GM12878 (cell line): ENCODE measurements around the gene FNDC3B. TPM values are rescaled to one million over a fixed set of nuclear protein-coding genes. Genes with fewer than 3 reads are reported as not detected.

Source experiments
- ATAC-seq: fragments of 200-7000 bp; cut with Tn5 transposase; 3 replicates; pipeline ENCODE4 v1.9.1; 2020; ENCODE audit warnings: mild to moderate bottlenecking, moderate library complexity
- BruUV-seq: library from RNA; stranded (reverse); fragments of 400-500 nt; replicated peaks from 2 replicates; lab custom pipeline; 2021; lab: Mats Ljungman, UMichigan
- CTCF ChIA-PET: fragments of 300-600 bp; sonication (Branson Sonifier 250); formaldehyde crosslinking; extraction: SDS; loops from one replicate; lab custom pipeline; 2021; ENCODE audit warnings: inconsistent platforms; lab: Yijun Ruan, JAX
- POLR2A ChIA-PET: fragments of 350-600 bp; formaldehyde crosslinking; extraction: SDS; loops from one replicate; lab custom pipeline; 2021; ENCODE audit warnings: inconsistent platforms; lab: Charles Lee
- RAD21 ChIA-PET: fragments of 300-600 bp; sonication (Branson Sonifier 250); formaldehyde crosslinking; loops from one replicate; lab custom pipeline; 2023; ENCODE audit warnings: antibody characterized with exemption; ENCODE audit not compliant: unreplicated experiment; lab: Charles Lee
- SMC1A ChIA-PET: fragments of 300-600 bp; sonication (Branson Sonifier 250); formaldehyde crosslinking; loops from one replicate; lab custom pipeline; 2023; ENCODE audit not compliant: unreplicated experiment, uncharacterized antibody; lab: Charles Lee
- DNase-seq: peaks from one replicate; pipeline ENCODE4 v3.0.0-alpha.2; 2011; ENCODE audit warnings: low read depth, low spot score
- FAIRE-seq: peaks from 3 replicates; lab custom pipeline; 2011; peaks lifted over from hg19 to GRCh38; lab: Jason Lieb, UNC
- H2AFZ ChIP-seq: 2 replicates; pipeline ENCODE4 v1.6.0; 2011; ENCODE audit warnings: low read depth, low read length, control low read depth; ENCODE audit not compliant: control insufficient read depth
- H3K27ac ChIP-seq: 2 replicates; pipeline ENCODE4 v1.5.1; 2011; ENCODE audit warnings: control low read depth; ENCODE audit not compliant: control insufficient read depth, insufficient read depth
- H3K27me3 ChIP-seq, 2 experiments: replicated peaks in 1 of 2; 2 replicates each; pipeline versions ENCODE4 v1.6.0 to v1.6.1; 2011; ENCODE audit warnings: low read length in 1 of 2; ENCODE audit not compliant: control insufficient read depth in 2 of 2, insufficient read depth in 2 of 2
- H3K36me3 ChIP-seq, 2 experiments: 2 replicates each; pipeline ENCODE4 v1.5.1; 2011; ENCODE audit warnings: low read length in 1 of 2; ENCODE audit not compliant: control insufficient read depth in 2 of 2, insufficient read depth in 2 of 2
- H3K4me1 ChIP-seq: 2 replicates; pipeline ENCODE4 v1.6.1; 2011; ENCODE audit warnings: mild to moderate bottlenecking, low read length, moderate library complexity, mixed read lengths; ENCODE audit not compliant: control insufficient read depth, insufficient read depth
- H3K4me2 ChIP-seq: 2 replicates; pipeline ENCODE4 v1.6.0; 2011; ENCODE audit warnings: control low read depth; ENCODE audit not compliant: control insufficient read depth, insufficient read depth
- H3K4me3 ChIP-seq: fragments of 200-600 bp; sonication (generic); 2 replicates; pipeline ENCODE4 v1.5.1; 2016
- H3K79me2 ChIP-seq: 2 replicates; pipeline ENCODE4 v1.6.0; 2011; ENCODE audit warnings: low read length; ENCODE audit not compliant: control insufficient read depth, insufficient read depth
- H3K9ac ChIP-seq: 2 replicates; pipeline ENCODE4 v1.8.0; 2011; ENCODE audit warnings: low read length, control low read depth, mixed read lengths; ENCODE audit not compliant: control insufficient read depth, insufficient read depth
- H3K9me3 ChIP-seq: replicated peaks from 3 replicates; pipeline ENCODE4 v1.5.1; 2011; ENCODE audit warnings: mild to moderate bottlenecking, low read length; ENCODE audit not compliant: control insufficient read depth, insufficient read depth
- H4K20me1 ChIP-seq: 2 replicates; pipeline ENCODE4 v1.6.0; 2011; ENCODE audit not compliant: control insufficient read depth, insufficient read depth
- BACH1 ChIP-seq: fragments of 450-650 bp; IDR thresholded peaks from 2 replicates; pipeline ENCODE4 v1.6.1; 2017; ENCODE audit warnings: mild to moderate bottlenecking, borderline replicate concordance
- EZH2 ChIP-seq: IDR thresholded peaks from 2 replicates; pipeline ENCODE4 v1.6.1; 2012; ENCODE audit warnings: low read depth, mild to moderate bottlenecking, control low read depth, inconsistent platforms, low read length, borderline replicate concordance; ENCODE audit not compliant: control insufficient read depth
- JUNB ChIP-seq: IDR thresholded peaks from 2 replicates; pipeline ENCODE4 v1.6.1; 2016; ENCODE audit warnings: antibody characterized with exemption, mild to moderate bottlenecking
- NFYB ChIP-seq: IDR thresholded peaks from 2 replicates; pipeline ENCODE4 v1.6.1; 2011; ENCODE audit warnings: low read depth, mild to moderate bottlenecking, low read length, improper control_type of control experiment, moderate library complexity; ENCODE audit not compliant: insufficient read depth
- PAX8 ChIP-seq: fragments of 450-650 bp; IDR thresholded peaks from 2 replicates; pipeline ENCODE4 v1.6.1; 2017; ENCODE audit warnings: mild to moderate bottlenecking, moderate library complexity
- POLR2A ChIP-seq: IDR thresholded peaks from 2 replicates; pipeline ENCODE4 v1.6.1; 2011; ENCODE audit warnings: low read depth, mild to moderate bottlenecking, low read length
- RBBP5 ChIP-seq: fragments of 200-600 bp; sonication (generic); conservative IDR thresholded peaks from 2 replicates; pipeline ENCODE4 v1.6.1; 2016
- SP1 ChIP-seq: IDR thresholded peaks from one replicate; pipeline ENCODE4 v1.6.1; 2011; ENCODE audit warnings: low read depth, low read length
- TBL1XR1 ChIP-seq: IDR thresholded peaks from 2 replicates; pipeline ENCODE4 v1.6.1; 2012; ENCODE audit warnings: low read depth, low read length, improper control_type of control experiment
- ZZZ3 ChIP-seq: IDR thresholded peaks from 2 replicates; pipeline ENCODE4 v1.6.1; 2011; ENCODE audit warnings: low read depth; ENCODE audit not compliant: control insufficient read depth, insufficient read length
- WGBS: methylation state at CpG from one replicate; pipeline ENCODE4 v1.1.6; 2016; ENCODE audit warnings: low lambda C conversion rate; ENCODE audit not compliant: insufficient replicate concordance, insufficient coverage; ENCODE audit errors: missing lambda C conversion rate; 5-methylcytosine and 5-hydroxymethylcytosine counted together
- in situ Hi-C: fragments of 300-500 bp; cut with MboI; formaldehyde crosslinking; loops from 9 replicates; pipeline ENCODE4 v1.14.3; 2018; ENCODE audit warnings: mixed read lengths
- intact Hi-C: fragments of 100-400 bp; cut with micrococcal nuclease; formaldehyde crosslinking; loops from one replicate; pipeline ENCODE4 v1.14.2; 2022; ENCODE audit not compliant: unreplicated experiment
- polyA plus RNA-seq, 11 experiments: library from polyadenylated mRNA; depleted of rRNA in 4 of 11; unstranded in 6 of 11; stranded (reverse) in 5 of 11; fragments of >200 nt; fragmentation: Nextera tagmentation in 4 of 11; fragmentation: Illumina TruSeq in 1 of 11; extraction: Ambion mirVana in 4 of 11; extraction: Trizol in 1 of 11; gene quantifications; 1 replicate in 1 of 11; 2 replicates in 10 of 11; pipeline versions ENCODE4 v1.2.1 to v1.2.3, GENCODE V29; 2011 to 2016; ENCODE audit warnings: inconsistent platforms in 2 of 11, missing spikeins in 2 of 11, low read depth in 1 of 11
- total RNA-seq, 4 experiments: library from RNA; depleted of rRNA in 3 of 4; stranded (reverse); fragments of >200 nt in 3 of 4; fragmentation: Illumina TruSeq in 1 of 4; extraction: Trizol in 1 of 4; gene quantifications; 2 replicates each; pipeline versions ENCODE4 v1.2.1 to v1.2.3, GENCODE V29; 2013 to 2021
- TF ChIP-seq, protein P1 (sequence below): fragments of 450-650 bp; IDR thresholded peaks from 2 replicates; pipeline ENCODE4 v1.6.1; 2017; ENCODE audit warnings: borderline replicate concordance
- TF ChIP-seq, protein P2 (sequence below): fragments of 450-650 bp; IDR thresholded peaks from 2 replicates; pipeline ENCODE4 v1.6.1; 2017; ENCODE audit warnings: mild to moderate bottlenecking
- TF ChIP-seq, protein P3 (sequence below): IDR thresholded peaks from 2 replicates; pipeline ENCODE4 v1.6.1; 2011; ENCODE audit warnings: borderline replicate concordance, low read depth, mild to moderate bottlenecking, moderate library complexity, low read length; ENCODE audit not compliant: insufficient read depth, poor library complexity, severe bottlenecking

The FNDC3B gene
- total and polyA plus RNA-seq, 10 of the 15 experiments (the other 5 are each of a cell fraction or from before 2014, with no cell fraction given), result 7.9 to 35.0 (median 18.5) TPM

DNA sequence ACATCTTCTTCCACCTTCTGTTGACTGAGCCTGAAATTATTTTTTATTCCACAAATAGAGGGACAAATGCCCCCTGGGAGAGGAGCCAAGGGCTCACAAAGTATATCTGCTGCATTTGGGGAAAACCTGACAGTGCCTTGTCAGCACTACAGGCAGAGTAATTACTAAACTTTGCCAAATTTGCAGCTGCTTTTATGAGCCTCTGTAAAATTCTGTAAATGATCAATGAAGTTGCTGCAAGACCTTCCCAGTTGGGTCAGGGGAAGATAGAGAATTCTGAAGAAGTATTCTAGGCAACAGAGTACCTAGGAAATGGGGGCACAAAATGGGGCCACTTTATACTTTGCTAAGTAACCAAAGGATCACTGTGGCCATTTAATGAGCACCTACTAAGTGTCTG, 398.3 kb downstream of the FNDC3B start (continued):
- TF ChIP-seq, protein P1, sequence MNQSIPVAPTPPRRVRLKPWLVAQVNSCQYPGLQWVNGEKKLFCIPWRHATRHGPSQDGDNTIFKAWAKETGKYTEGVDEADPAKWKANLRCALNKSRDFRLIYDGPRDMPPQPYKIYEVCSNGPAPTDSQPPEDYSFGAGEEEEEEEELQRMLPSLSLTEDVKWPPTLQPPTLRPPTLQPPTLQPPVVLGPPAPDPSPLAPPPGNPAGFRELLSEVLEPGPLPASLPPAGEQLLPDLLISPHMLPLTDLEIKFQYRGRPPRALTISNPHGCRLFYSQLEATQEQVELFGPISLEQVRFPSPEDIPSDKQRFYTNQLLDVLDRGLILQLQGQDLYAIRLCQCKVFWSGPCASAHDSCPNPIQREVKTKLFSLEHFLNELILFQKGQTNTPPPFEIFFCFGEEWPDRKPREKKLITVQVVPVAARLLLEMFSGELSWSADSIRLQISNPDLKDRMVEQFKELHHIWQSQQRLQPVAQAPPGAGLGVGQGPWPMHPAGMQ, result no peak
- TF ChIP-seq JUNB (no peak), SP1 (no peak)

DNA sequence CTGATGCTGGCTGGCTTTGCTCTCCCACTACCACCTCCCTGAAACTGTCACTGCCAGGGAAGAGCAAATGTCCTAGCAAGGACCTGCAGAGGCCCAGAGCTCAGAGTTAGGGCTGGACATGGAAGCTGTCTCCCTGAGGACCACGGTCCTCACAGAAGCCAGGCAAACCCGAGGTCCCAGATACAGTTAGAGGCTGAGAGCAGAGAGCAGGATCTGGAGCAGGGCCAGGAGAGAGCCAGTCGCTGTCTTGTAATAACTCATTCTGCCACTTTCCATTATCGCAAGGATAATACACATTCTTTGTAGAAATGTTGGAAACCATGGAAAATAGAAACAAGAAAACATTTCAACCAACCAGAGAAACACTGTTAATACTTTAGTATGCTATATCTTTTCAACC, 398.8 kb downstream of the FNDC3B start:
- in situ Hi-C loops, result no loop called here
- ChIA-PET CTCF (no interaction called here), POLR2A (no interaction called here), SMC1A (no interaction called here), RAD21 (no interaction called here)
- Histone ChIP-seq H3K79me2 (no peaks in the 10 kb centered on the region), H3K9me3 (no peaks in the 10 kb centered on the region; the same call in 1 of the 3 replicates), H3K36me3 (no peaks in the 10 kb centered on the region), H3K4me3 (no peak overlapping the region), H3K27ac (no peak overlapping the region), H4K20me1 (no peaks in the 10 kb centered on the region), H2AFZ (no peak overlapping the region), H3K4me1 (no peaks in the 10 kb centered on the region), H3K4me2 (no peak overlapping the region), H3K27me3 (no peaks in the 10 kb centered on the region; a peak in 1 of 4 replicates), H3K9ac (no peak overlapping the region)
- no TSS peak for BruUV-seq
- intact Hi-C loops, result no loop called here
- TF ChIP-seq POLR2A, result no peak
- no peak for TF ChIP-seq PAX8
- TF ChIP-seq, protein P2, sequence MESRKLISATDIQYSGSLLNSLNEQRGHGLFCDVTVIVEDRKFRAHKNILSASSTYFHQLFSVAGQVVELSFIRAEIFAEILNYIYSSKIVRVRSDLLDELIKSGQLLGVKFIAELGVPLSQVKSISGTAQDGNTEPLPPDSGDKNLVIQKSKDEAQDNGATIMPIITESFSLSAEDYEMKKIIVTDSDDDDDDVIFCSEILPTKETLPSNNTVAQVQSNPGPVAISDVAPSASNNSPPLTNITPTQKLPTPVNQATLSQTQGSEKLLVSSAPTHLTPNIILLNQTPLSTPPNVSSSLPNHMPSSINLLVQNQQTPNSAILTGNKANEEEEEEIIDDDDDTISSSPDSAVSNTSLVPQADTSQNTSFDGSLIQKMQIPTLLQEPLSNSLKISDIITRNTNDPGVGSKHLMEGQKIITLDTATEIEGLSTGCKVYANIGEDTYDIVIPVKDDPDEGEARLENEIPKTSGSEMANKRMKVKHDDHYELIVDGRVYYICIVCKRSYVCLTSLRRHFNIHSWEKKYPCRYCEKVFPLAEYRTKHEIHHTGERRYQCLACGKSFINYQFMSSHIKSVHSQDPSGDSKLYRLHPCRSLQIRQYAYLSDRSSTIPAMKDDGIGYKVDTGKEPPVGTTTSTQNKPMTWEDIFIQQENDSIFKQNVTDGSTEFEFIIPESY, result no peak
- TF ChIP-seq TBL1XR1, result no peak
- no peak for TF ChIP-seq ZZZ3
- TF ChIP-seq RBBP5, result no peak
- TF ChIP-seq, protein P3, sequence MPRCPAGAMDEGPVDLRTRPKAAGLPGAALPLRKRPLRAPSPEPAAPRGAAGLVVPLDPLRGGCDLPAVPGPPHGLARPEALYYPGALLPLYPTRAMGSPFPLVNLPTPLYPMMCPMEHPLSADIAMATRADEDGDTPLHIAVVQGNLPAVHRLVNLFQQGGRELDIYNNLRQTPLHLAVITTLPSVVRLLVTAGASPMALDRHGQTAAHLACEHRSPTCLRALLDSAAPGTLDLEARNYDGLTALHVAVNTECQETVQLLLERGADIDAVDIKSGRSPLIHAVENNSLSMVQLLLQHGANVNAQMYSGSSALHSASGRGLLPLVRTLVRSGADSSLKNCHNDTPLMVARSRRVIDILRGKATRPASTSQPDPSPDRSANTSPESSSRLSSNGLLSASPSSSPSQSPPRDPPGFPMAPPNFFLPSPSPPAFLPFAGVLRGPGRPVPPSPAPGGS, result no peak
- TF ChIP-seq BACH1, result no peak
- no peak for TF ChIP-seq EZH2
- TF ChIP-seq NFYB, result no peak
- 48% methylated on average over 4 of the region's 4 CpGs for WGBS
- FAIRE-seq, result no peak
- DNase-seq, result no peak
- ATAC-seq, result no peak
